Liver (tissue), 3 donors: ENCODE results near the gene NOTO.

Source experiments
- CTCF ChIP-seq: fragments of 150-350 bp; IDR thresholded peaks from 2 replicates; pipeline ENCODE4 v1.5.1; 2017; ENCODE audit warnings: improper control_type of control experiment, low read depth, low read length; ENCODE audit not compliant: missing input control
- HNF4A ChIP-seq, 2 donors: conservative IDR thresholded peaks; 2 replicates each; pipeline ENCODE4 v1.6.1; 2016; ENCODE audit warnings: antibody characterized with exemption in 2 of 2, mild to moderate bottlenecking in 2 of 2
- JUND ChIP-seq, 2 donors: IDR thresholded peaks; 2 replicates each; pipeline ENCODE4 v1.6.1; 2016; ENCODE audit warnings: antibody characterized with exemption in 2 of 2
- MAX ChIP-seq: IDR thresholded peaks from 2 replicates; pipeline ENCODE4 v1.6.1; 2016; ENCODE audit warnings: antibody characterized with exemption
- RAD21 ChIP-seq, 2 donors: IDR thresholded peaks; 2 replicates each; pipeline ENCODE4 v1.6.1; 2016; ENCODE audit warnings: antibody characterized with exemption in 2 of 2, mild to moderate bottlenecking in 2 of 2
- TAF1 ChIP-seq: conservative IDR thresholded peaks from 2 replicates; pipeline ENCODE4 v1.6.1; 2016; ENCODE audit warnings: antibody characterized with exemption, mild to moderate bottlenecking
- ZBTB33 ChIP-seq: IDR thresholded peaks from 2 replicates; pipeline ENCODE4 v1.6.1; 2016; ENCODE audit warnings: antibody characterized with exemption
- donor health status: healthy.
- donor health status: healthy.

GRCh38 chr2:73217826-73218225 is 15.5 kb downstream of the NOTO start:
- TF ChIP-seq CTCF: no peak
- no peak for TF ChIP-seq ZBTB33
- TF ChIP-seq HNF4A (conservative IDR thresholded peaks at IDR 0.05): no peak
- TF ChIP-seq RAD21 (IDR thresholded peaks at IDR 0.05): no peak
- no peak for TF ChIP-seq MAX
- TF ChIP-seq JUND (IDR thresholded peaks at IDR 0.05): no peak
- TF ChIP-seq TAF1: no peak
